Measurements from ENCODE around the gene CXCR6.

CXCR6 gene

GRCh38 chr3:45917146-45917898 is 25.9 kb upstream of the CXCR6 start:
- H3K4me2 ChIP-seq (ENCODE audit: low read depth, low read length): no peak overlapping the region
- H3K9me2 ChIP-seq (replicated peaks; ENCODE audit: insufficient read depth, low read length): no peaks in the 10 kb centered on the region
- no peaks in the 10 kb centered on the region for H3K36me3 ChIP-seq (replicated peaks; ENCODE audit: insufficient read depth, low read length)
- no peak overlapping the region for H3K27ac ChIP-seq (ENCODE audit: low read length)
- H4K20me1 ChIP-seq (ENCODE audit: insufficient read depth, low read length): no peaks in the 10 kb centered on the region
- H3K27me3 ChIP-seq (replicated peaks; ENCODE audit: insufficient read depth, low read length): no peaks in the 10 kb centered on the region
- H3K4me1 ChIP-seq (ENCODE audit: low read length): 0 out of 2 replicates have a peak, but pooled peaks cover 4% of the 10 kb centered on the region
- no peaks in the 10 kb centered on the region for H3K9me3 ChIP-seq (replicated peaks; ENCODE audit: insufficient read depth, low read length)
- no peak for TF ChIP-seq EZH2 (optimal IDR thresholded peaks at IDR 0.05; ENCODE audit: low read depth, low read length)
- TF ChIP-seq CTCF (IDR thresholded peaks at IDR 0.05; ENCODE audit: low read length): no peak
- no peak for TF ChIP-seq EZH2phosphoT487 (IDR thresholded peaks at IDR 0.05; ENCODE audit: low read length)
- no peaks in the 10 kb centered on the region for H3F3A ChIP-seq (ENCODE audit: insufficient read depth, low read length)
- no peak overlapping the region for H3K4me3 ChIP-seq (ENCODE audit: low read length)
- DNase-seq: no peak
- no peak overlapping the region for H3K9ac ChIP-seq (ENCODE audit: low read length)
- no peaks in the 10 kb centered on the region for H3K79me2 ChIP-seq (ENCODE audit: low read length)
- no peak overlapping the region for H2AFZ ChIP-seq (ENCODE audit: low read length)

GRCh38 chr3:45921158-45922038 is 21.9 kb upstream of the CXCR6 start:
- Histone ChIP-seq H2AFZ (ENCODE audit: low read length) (no peak overlapping the region), H3K4me1 (ENCODE audit: low read length) (no peaks in the 10 kb centered on the region), H3K4me3 (ENCODE audit: low read length) (no peak overlapping the region), H3K9ac (ENCODE audit: low read length) (no peak overlapping the region), H3K36me3 (replicated peaks; ENCODE audit: insufficient read depth, low read length) (no peaks in the 10 kb centered on the region), H3K9me3 (replicated peaks; ENCODE audit: insufficient read depth, low read length) (no peaks in the 10 kb centered on the region), H3K79me2 (ENCODE audit: low read length) (no peaks in the 10 kb centered on the region), H4K20me1 (ENCODE audit: insufficient read depth, low read length) (no peaks in the 10 kb centered on the region), H3K9me2 (replicated peaks; ENCODE audit: insufficient read depth, low read length) (no peaks in the 10 kb centered on the region), H3K27ac (ENCODE audit: low read length) (no peak overlapping the region), H3F3A (ENCODE audit: insufficient read depth, low read length) (no peaks in the 10 kb centered on the region), H3K4me2 (ENCODE audit: low read depth, low read length) (no peak overlapping the region), H3K27me3 (replicated peaks; ENCODE audit: insufficient read depth, low read length) (no peaks in the 10 kb centered on the region)
- no peak for DNase-seq
- TF ChIP-seq EZH2 (optimal IDR thresholded peaks at IDR 0.05; ENCODE audit: low read depth, low read length) (no peak), EZH2phosphoT487 (IDR thresholded peaks at IDR 0.05; ENCODE audit: low read length) (no peak), CTCF (IDR thresholded peaks at IDR 0.05; ENCODE audit: low read length) (no peak)

- no peaks in the 10 kb centered on the region for H4K20me1 ChIP-seq (ENCODE audit: insufficient read depth, low read length)
- H3F3A ChIP-seq (ENCODE audit: insufficient read depth, low read length): no peaks in the 10 kb centered on the region
- H3K27me3 ChIP-seq (replicated peaks; ENCODE audit: insufficient read depth, low read length): no peaks in the 10 kb centered on the region
- H2AFZ ChIP-seq (ENCODE audit: low read length): no peak overlapping the region
- no peak overlapping the region for H3K4me3 ChIP-seq (ENCODE audit: low read length)
- H3K4me2 ChIP-seq (ENCODE audit: low read depth, low read length): no peak overlapping the region
- H3K79me2 ChIP-seq (ENCODE audit: low read length): no peaks in the 10 kb centered on the region
- no peak for DNase-seq
- H3K9me3 ChIP-seq (replicated peaks; ENCODE audit: insufficient read depth, low read length): no peaks in the 10 kb centered on the region
- no peaks in the 10 kb centered on the region for H3K4me1 ChIP-seq (ENCODE audit: low read length)
- no peak overlapping the region for H3K27ac ChIP-seq (ENCODE audit: low read length)
- no peaks in the 10 kb centered on the region for H3K9me2 ChIP-seq (replicated peaks; ENCODE audit: insufficient read depth, low read length)
- no peak overlapping the region for H3K9ac ChIP-seq (ENCODE audit: low read length)
- no peaks in the 10 kb centered on the region for H3K36me3 ChIP-seq (replicated peaks; ENCODE audit: insufficient read depth, low read length)
- TF ChIP-seq EZH2phosphoT487 (IDR thresholded peaks at IDR 0.05; ENCODE audit: low read length) (no peak), CTCF (IDR thresholded peaks at IDR 0.05; ENCODE audit: low read length) (no peak), EZH2 (optimal IDR thresholded peaks at IDR 0.05; ENCODE audit: low read depth, low read length) (no peak)
Observed at GRCh38 chr3:45922039-45922326, 21.3 kb upstream of the CXCR6 start.
